Measurements from ENCODE around the gene PCDHGB4. TPM values are rescaled to one million over a fixed set of nuclear protein-coding genes. Genes with fewer than 3 reads are reported as not detected.

The PCDHGB4 gene
- total and polyA plus RNA-seq, 4 donors, result 0.31 to 12.1 (median 4.0) TPM

DNA sequence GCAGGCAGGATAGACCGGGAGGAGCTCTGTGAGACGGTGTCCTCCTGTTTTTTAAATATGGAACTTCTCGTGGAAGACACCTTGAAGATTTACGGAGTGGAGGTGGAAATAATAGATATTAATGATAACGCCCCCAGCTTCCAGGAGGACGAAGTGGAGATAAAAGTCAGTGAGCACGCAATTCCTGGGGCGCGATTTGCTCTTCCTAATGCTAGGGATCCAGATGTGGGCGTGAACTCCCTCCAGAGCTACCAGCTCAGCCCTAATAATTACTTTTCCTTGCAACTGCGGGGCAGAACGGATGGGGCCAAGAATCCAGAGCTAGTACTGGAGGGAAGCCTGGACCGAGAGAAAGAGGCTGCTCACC lies 34.0 kb downstream of the PCDHGB4 start:
- TF ChIP-seq, protein P1, sequence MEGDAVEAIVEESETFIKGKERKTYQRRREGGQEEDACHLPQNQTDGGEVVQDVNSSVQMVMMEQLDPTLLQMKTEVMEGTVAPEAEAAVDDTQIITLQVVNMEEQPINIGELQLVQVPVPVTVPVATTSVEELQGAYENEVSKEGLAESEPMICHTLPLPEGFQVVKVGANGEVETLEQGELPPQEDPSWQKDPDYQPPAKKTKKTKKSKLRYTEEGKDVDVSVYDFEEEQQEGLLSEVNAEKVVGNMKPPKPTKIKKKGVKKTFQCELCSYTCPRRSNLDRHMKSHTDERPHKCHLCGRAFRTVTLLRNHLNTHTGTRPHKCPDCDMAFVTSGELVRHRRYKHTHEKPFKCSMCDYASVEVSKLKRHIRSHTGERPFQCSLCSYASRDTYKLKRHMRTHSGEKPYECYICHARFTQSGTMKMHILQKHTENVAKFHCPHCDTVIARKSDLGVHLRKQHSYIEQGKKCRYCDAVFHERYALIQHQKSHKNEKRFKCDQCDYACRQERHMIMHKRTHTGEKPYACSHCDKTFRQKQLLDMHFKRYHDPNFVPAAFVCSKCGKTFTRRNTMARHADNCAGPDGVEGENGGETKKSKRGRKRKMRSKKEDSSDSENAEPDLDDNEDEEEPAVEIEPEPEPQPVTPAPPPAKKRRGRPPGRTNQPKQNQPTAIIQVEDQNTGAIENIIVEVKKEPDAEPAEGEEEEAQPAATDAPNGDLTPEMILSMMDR (IDR thresholded peaks at IDR 0.05; ENCODE audit: control extremely low read depth, extremely low read depth), result no peak
- Histone ChIP-seq H3K4me3 (no peak overlapping the region), H3K27ac (ENCODE audit: low read depth in 1 of 2, low read length in 1 of 2) (no peak overlapping the region), H3K36me3 (ENCODE audit: control insufficient read depth in 4 of 4, insufficient read depth in 4 of 4, low read length in 4 of 4) (peaks cover 0 to 39% (median under 1%) of the 10 kb centered on the region in 4 donors), H3K9ac (ENCODE audit: insufficient read depth in 1 of 2, low read length in 2 of 2) (no peak overlapping the region), H3K27me3 (ENCODE audit: control insufficient read depth in 3 of 3, insufficient read depth in 3 of 3, low read length in 2 of 3) (peaks cover 0 to 4% (median 0%) of the 10 kb centered on the region in 3 donors), H3K9me3 (ENCODE audit: control insufficient read depth in 4 of 4, insufficient read depth in 3 of 4, low read length in 3 of 4) (peaks cover 5 to 53% (median 38%) of the 10 kb centered on the region in 4 donors), H3K4me1 (ENCODE audit: control insufficient read depth in 5 of 5, insufficient read depth in 5 of 5, low read length in 5 of 5) (peaks cover 0 to 3% (median 0%) of the 10 kb centered on the region in 5 donors)
- DNase-seq (no peak), ATAC-seq (ENCODE audit: insufficient read depth, low FRiP score) (no peak)
- 8 to 14% methylated on average over 13 of the region's 13 CpGs for WGBS, 2 donors

DNA sequence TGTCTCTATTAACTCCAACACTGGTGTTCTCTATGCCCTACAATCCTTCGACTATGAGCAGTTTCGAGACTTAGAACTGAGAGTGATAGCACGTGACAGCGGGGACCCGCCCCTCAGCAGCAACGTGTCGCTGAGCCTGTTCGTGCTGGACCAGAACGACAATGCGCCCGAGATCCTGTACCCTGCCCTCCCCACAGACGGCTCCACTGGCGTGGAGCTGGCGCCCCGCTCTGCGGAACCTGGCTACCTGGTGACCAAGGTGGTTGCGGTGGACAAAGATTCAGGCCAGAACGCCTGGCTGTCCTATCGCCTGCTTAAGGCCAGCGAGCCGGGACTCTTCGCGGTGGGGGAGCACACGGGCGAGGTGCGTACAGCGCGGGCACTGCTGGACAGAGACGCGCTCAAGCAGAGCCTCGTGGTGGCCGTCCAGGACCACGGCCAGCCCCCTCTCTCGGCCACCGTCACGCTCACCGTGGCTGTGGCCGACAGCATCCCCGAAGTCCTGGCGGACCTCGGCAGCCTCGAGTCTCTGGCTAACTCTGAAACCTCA lies 35.3 kb downstream of the PCDHGB4 start:
- Histone ChIP-seq H3K9me3 (ENCODE audit: control insufficient read depth in 4 of 4, insufficient read depth in 3 of 4, low read length in 3 of 4) (peaks cover 5 to 59% (median 44%) of the 10 kb centered on the region in 4 donors), H3K27ac (ENCODE audit: low read depth in 1 of 2, low read length in 1 of 2) (no peak overlapping the region), H3K4me3 (no peak overlapping the region), H3K4me1 (ENCODE audit: control insufficient read depth in 5 of 5, insufficient read depth in 5 of 5, low read length in 5 of 5) (peaks cover 0 to 3% (median 0%) of the 10 kb centered on the region in 5 donors), H3K27me3 (ENCODE audit: control insufficient read depth in 3 of 3, insufficient read depth in 3 of 3, low read length in 2 of 3) (peaks cover 0 to 4% (median 0%) of the 10 kb centered on the region in 3 donors), H3K9ac (ENCODE audit: insufficient read depth in 1 of 2, low read length in 2 of 2) (no peak overlapping the region), H3K36me3 (ENCODE audit: control insufficient read depth in 4 of 4, insufficient read depth in 4 of 4, low read length in 4 of 4) (peaks cover 0 to 50% (median under 1%) of the 10 kb centered on the region in 4 donors)
- DNase-seq (no peak), ATAC-seq (ENCODE audit: insufficient read depth, low FRiP score) (no peak)
- TF ChIP-seq, protein P1 (IDR thresholded peaks at IDR 0.05; ENCODE audit: control extremely low read depth, extremely low read depth), result no peak
- WGBS, 2 donors, result 20 to 27% methylated on average over 40 to 42 of the region's 42 CpGs

DNA sequence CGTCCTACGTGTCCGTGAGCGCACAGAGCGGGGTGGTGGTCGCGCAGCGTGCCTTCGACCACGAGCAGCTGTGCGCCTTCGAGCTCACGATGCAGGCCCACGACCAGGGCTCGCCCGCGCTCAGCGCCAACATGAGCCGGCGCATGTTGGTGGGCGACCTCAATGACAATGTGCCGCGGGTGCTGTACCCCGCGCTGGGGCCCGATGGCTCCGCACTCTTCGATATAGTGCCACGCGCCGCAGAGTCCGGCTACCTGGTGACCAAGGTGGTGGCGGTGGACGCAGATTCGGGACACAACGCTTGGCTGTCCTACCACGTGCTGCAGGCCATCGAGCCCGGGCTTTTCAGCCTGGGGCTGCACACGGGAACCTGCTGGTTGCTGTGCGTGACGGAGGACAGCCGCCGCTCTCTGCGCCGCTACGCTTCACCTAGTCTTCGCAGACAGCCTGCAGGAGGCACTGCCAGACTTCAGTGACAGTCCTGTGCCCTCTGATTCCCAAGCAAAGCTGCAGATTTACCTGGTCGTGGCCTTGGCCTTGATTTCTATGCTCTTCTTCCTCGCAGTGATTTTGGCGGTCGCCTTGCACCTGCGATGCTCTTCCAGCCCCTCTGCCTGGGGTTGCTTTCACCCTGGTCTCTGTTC lies 40.4 kb downstream of the PCDHGB4 start:
- Histone ChIP-seq H3K36me3 (ENCODE audit: control insufficient read depth in 4 of 4, insufficient read depth in 4 of 4, low read length in 4 of 4) (peaks cover 0 to 37% (median under 1%) of the 10 kb centered on the region in 4 donors), H3K27me3 (ENCODE audit: control insufficient read depth in 3 of 3, insufficient read depth in 3 of 3, low read length in 2 of 3) (no peaks in the 10 kb centered on the region), H3K4me3 (no peak overlapping the region), H3K27ac (ENCODE audit: low read depth in 1 of 2, low read length in 1 of 2) (no peak overlapping the region), H3K9ac (ENCODE audit: insufficient read depth in 1 of 2, low read length in 2 of 2) (no peak overlapping the region), H3K4me1 (ENCODE audit: control insufficient read depth in 5 of 5, insufficient read depth in 5 of 5, low read length in 5 of 5) (peaks cover 0 to 5% (median 0%) of the 10 kb centered on the region in 5 donors), H3K9me3 (ENCODE audit: control insufficient read depth in 4 of 4, insufficient read depth in 3 of 4, low read length in 3 of 4) (peaks cover 3 to 56% (median 29%) of the 10 kb centered on the region in 4 donors)
- 49 to 53% methylated on average over 53 of the region's 53 CpGs for WGBS, 2 donors
- no peak for ATAC-seq (ENCODE audit: insufficient read depth, low FRiP score)
- DNase-seq, result no peak
- TF ChIP-seq, protein P1 (IDR thresholded peaks at IDR 0.05; ENCODE audit: control extremely low read depth, extremely low read depth), result no peak

Measured in lung (tissue), 12 donors.